ENCODE data around the gene STRA8.

- TF ChIP-seq CTCF (IDR thresholded peaks at IDR 0.05) (no peak), POLR2A (IDR thresholded peaks at IDR 0.05) (no peak)
Observed at GRCh38 chr7:135195968-135196629, 37.5 kb upstream of the STRA8 start.

Measured in right lobe of liver (tissue), 4 donors.